Sciatic nerve (tissue), 2 donors: ENCODE results near the gene TCP11L2. TPM values are rescaled to one million over a fixed set of nuclear protein-coding genes. Genes with fewer than 3 reads are reported as not detected.
A peak's percentile ranks its signal among the peaks of the same experiment; 100 is the strongest.
"Not testable (repeated sequence)": the region's sequence is repeated elsewhere in the genome, so short reads cannot be mapped to it uniquely, and the experiment has no call there.

Source experiments
- ATAC-seq: fragments of 200-7000 bp; cut with Tn5 transposase; one replicate; pipeline ENCODE4 v1.9.1; 2020; ENCODE audit warnings: mild to moderate bottlenecking, moderate library complexity
- DNase-seq: peaks from one replicate; pipeline ENCODE4 v3.0.0-alpha.2; 2020; ENCODE audit warnings: low spot score
- intact Hi-C: fragments of 100-400 bp; cut with DNase I; formaldehyde crosslinking; loops from one replicate; pipeline ENCODE4 v1.14.2; 2022
- total RNA-seq: library from RNA; stranded (reverse); fragmentation: NEBNext Ultra II Directional; extraction: Animal tissue kit (Norgen Biotek cat#: 25700); gene quantifications from one replicate; pipeline ENCODE4 v1.2.1, GENCODE V29; 2021
- donor health status: DM: no; HTN: no; CAD: no.
- donor health status: DM: no; HTN: no; CAD: no.

TCP11L2 gene
- total RNA-seq, 1 donor from 2014 or later, result 52.1 TPM

DNA sequence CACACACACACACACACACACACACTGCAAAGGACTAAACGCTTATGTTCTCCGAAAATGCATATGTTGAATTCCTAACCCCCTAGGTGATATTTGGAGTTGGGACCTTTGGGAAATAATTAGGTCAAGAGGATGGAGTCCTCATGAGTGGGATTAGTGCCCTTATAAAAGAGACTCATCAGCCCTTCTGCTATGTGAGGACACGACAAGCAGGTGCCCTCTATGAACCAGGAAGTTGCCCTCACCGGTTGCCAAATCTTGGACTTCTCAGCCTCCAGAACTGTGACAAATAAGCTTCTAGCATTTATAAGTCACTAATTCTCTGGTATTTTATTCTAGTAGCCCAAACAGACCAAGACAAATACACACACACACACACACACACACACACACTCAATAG lies 20.7 kb upstream of the TCP11L2 start:
- intact Hi-C loops, result loop anchor here (2.0 to 10.0 kb wide), 2 partner anchors 47 to 75 kb away; partner anchors contain the start of gene POLR3B
- DNase-seq, result no peak
- no peak for ATAC-seq

DNA sequence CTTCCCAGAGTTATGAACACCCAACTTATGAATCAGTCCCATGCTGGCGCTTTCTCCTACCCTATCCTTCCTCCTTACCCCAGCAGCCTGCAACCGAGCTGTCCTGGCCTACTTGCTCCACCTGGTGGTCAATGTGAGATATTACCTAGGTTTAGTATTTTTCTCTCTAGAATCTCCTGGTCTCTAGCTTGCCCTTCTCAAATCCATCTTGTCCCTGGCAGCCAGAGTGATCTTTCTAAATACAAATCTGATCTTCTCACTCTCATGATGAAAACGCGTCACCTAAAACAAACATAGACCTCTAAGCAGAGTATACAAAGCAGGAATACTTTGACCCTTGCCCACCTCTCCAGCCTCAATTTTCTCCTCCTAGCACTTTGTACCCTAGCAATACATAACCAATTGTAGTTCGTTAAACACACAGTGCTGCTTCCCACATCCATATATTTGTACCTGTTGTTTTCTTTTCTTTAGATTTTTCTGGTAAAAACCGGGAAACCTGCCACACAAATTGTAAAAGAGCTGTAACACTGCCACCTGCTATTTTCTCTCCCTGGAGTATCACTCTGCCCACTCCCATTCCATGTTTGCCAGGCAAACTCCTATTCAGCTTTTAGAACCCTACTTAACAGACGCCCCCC lies 20.0 kb upstream of the TCP11L2 start:
- DNase-seq (no peak), ATAC-seq (peak; percentile 57)
- intact Hi-C loops, result loop anchor here (10.0 kb wide), 1 partner anchor 48 kb away; no protein-coding TSS in a partner anchor

DNA sequence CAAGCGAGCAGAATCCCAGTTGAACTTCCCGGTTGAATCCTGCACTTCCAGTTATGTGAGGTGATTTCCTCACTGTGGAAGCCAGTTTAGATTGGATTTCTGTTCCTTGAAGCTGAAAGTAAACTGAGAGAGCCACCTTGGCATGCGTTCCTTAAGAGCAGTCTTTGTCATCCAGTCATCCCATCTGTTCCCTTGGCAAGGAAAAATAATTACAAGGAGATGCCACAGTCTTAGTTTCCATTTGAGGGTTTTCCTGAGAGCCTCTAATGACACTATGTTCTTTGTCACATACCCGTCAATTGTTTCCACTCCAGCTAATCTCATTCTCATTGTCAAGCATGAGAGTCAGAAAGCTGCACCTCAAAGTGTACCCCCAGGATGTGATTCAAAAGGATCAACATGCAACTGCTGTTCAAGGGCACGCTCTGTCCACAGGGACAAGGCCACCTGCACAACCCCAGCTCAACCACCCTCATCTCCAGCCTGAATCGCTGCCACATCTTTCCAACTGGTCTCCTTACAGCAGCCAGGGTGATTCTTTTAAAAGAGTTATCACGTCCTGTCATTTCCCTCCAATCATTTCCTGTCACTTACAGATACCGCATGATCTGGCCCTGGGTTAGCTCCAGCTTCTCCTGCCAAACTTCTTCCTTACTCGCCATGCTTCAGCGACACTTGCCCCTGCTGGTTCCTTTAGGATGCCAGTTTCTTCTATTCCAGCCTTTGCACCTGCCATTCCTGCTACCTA lies 18.0 kb upstream of the TCP11L2 start:
- intact Hi-C loops, result loop anchor here (10.0 kb wide), 1 partner anchor 50 kb away; no protein-coding TSS in a partner anchor
- ATAC-seq (no peak), DNase-seq (no peak)

DNA sequence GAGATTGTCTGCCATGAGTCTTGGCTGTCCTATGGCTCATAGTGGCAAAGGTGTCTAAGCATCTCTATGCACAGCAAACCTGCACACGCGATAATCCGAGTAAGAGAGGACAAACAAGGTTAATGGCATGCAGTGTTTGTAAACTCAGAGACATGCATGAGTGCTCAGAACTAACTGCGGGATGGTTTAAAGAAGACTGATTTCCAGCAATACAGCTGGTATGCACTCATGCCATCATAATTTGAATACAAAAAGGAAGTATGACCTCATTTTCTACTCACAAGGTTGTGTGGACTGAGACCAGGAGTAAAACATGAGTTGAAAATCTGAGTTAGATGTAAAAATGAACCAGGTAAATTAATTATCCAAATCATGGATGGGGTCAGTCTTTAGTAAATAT lies 16.6 kb upstream of the TCP11L2 start:
- ATAC-seq (no peak), DNase-seq (no peak)
- intact Hi-C loops, result loop anchor here (10.0 kb wide), 1 partner anchor 51 kb away; no protein-coding TSS in a partner anchor

DNA sequence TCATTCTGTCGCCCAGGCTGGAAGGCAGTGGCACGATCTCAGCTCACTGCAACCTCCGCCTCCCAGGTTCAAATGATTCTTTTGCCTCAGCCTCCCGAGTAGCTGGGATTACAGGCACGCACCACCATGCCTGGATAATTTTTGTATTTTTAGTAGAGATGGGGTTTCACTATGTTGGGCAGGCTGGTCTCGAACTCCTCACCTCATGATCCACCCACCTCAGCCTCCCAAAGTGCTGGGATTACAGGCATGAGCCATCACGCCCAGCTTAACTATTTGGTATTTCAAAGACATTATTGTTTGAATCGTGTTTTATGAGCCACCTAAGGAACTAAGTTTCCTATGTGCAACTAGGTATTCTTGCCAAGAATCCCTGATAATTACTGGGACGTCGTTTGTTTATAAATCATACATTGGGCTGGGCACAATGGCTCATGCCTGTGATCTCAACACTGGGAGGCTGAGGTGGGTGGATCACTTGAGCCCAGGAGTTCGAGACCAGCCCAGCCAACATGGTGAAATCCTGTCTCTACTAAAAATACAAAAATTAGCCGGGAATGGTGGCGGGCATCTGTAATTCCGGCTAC lies 15.9 kb upstream of the TCP11L2 start:
- intact Hi-C loops, result loop anchor here (10.0 kb wide), 1 partner anchor 52 kb away; no protein-coding TSS in a partner anchor
- not testable (repeated sequence) for ATAC-seq, DNase-seq

DNA sequence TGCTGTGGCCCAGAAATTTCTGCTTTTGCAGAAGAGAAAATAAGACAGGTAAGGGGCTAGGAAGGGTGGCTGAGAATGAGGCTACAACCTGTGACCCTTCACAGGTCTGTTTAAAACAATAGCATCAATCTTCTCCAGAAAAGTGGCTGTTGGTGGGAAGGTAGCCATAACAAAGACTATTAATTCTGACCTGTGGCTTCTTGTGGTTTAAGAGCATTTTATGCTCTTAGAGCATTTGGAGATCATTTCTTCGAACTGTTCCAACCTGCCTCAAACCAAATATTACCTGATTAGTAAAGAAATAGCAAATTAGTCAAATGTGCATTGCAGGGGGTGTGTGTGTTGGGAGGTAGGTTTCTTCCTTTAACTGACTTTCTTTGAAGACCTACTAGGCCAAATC lies 15.2 kb upstream of the TCP11L2 start:
- ATAC-seq (no peak), DNase-seq (no peak)
- intact Hi-C loops, result loop anchor here (10.0 kb wide), 1 partner anchor 53 kb away; no protein-coding TSS in a partner anchor

DNA sequence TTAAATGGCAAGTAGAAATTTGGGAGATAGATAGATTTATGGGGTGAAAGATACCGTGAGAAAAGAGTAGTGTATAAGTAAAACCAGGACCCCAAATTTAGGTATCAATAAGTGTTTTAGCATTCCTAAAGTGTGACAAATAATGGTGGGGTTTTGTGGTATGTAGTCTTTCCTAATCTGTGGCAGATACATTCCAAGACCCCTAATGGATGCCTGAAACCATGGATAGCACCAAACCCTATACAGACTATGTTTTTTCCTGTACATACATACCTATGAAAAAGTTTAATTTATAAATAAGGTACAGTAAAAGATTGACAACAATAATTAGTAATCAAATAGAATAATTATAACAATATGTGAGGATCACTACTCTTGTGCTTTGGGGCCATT lies 14.4 kb upstream of the TCP11L2 start:
- DNase-seq, result no peak
- intact Hi-C loops, result loop anchor here (10.0 kb wide), 1 partner anchor 53 kb away; no protein-coding TSS in a partner anchor

DNA sequence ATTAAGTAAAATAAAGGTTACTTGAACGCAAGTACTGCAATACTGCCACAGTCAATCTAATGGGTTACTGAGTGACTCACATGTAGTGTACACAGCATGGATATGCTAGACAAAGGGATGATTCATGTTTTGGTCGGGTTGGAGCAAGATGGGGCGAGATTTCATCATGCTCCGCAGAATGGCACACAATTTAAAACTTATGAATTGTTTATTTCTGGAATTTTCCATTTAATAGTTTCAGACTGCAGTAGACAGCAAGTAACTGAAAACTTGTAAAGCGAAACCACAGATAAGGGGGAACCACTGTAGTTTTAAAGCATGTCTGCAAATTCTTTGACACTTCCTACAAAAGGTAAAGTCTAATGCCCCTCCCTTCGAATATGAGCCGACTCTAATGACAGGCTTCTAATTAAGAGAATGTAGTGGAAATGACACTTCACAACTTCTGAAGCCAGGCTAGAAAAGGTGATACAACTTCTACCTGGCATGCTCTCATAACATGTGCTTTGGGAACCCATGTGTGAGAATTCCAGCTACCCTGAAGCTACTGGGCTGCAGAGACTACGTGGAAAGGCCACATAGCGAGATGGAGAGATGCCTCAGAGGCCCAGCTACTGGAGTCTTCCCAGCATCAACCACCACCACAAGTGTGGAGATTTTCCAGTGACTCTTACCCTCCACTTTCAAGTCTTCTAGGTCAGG lies 13.9 kb upstream of the TCP11L2 start:
- intact Hi-C loops, result loop anchor here (10.0 kb wide), 1 partner anchor 54 kb away; no protein-coding TSS in a partner anchor
- DNase-seq, result no peak
- no peak for ATAC-seq

More for the DNA sequence above, 14.4 kb upstream of the TCP11L2 start:
- no peak for ATAC-seq

DNA sequence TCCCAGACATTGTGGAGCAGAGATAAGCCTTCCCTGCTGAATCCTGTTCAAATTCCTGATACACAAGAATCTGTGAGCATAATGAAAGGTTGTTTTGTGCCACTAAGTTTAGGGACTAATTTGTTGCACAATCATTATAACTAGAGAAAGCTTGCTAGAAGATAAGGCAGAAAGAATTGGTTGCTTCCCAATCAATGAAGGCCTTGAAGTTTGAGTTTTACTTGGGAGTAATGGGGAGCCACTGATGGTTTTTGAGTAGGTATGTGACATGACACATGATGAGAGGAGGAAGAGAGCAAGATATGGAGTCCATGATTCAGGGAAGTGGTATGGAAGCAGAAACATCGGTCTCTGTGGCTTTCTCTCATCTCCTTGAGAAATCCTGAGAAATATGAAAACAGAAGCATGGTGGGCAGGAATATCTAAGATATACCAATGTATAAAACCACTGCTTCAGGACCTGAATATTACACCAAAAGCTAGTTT lies 13.3 kb upstream of the TCP11L2 start:
- intact Hi-C loops, result loop anchor here (10.0 kb wide), 1 partner anchor 54 kb away; no protein-coding TSS in a partner anchor
- no peak for ATAC-seq
- no peak for DNase-seq

DNA sequence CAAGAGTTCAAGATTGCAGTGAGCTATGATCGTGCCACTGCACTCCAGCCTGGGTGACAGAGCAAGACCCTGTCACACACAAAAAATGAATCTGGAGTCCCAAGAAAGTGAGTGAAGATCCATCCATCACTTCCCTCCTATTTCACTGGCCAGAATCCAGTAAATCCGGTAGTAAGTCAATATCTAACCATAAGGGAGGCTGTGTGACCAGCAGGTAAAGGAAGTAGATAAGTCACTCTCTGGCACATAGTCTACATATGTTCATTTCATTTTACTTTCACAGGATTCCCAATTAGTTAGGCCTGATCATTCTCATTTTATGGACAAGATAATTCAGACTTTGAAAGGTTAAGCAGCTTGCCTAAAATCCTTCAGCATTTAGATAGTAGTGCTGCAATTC lies 11.9 kb upstream of the TCP11L2 start:
- DNase-seq (no peak), ATAC-seq (no peak)
- intact Hi-C loops, result no loop called here

DNA sequence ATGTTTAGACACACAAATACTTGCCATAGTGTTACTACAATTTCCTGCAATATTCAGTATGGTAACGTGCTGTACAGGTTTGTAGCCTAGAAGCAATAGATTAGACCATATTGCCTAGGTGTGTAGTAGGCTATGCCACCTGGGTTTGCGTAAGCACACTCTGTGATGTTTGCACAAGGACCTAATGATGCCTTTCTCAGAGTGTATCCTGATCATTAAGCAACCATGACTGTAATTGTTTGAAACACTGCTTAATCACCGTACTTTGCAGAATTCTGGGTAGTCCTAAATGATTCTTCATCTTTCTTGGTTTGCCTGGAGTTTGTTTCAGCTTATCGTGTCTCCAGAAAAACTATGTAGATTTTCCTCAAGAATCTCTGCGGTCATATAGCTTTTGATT lies 11.2 kb upstream of the TCP11L2 start:
- intact Hi-C loops, result no loop called here
- DNase-seq (no peak), ATAC-seq (no peak)

DNA sequence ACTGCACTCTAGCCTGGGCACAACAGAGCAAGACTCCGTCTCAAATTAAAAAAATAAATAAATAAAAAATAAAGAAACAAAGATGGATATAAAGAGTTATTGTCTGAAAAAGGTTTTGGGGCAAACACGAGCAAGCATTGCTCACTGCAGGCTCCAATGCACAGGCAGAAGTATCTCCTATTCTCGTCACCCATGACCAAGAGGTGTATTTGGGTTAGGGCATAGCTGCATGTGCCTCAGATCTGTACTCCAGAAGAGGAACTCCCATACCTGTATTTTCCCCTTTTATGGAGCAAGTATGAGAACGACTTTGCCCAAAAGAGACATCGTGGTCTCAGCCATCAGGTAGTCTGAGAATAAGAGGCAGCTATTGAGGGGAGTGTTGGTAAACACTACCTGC lies 10.2 kb upstream of the TCP11L2 start:
- ATAC-seq, result no peak
- no peak for DNase-seq
- intact Hi-C loops, result no loop called here

DNA sequence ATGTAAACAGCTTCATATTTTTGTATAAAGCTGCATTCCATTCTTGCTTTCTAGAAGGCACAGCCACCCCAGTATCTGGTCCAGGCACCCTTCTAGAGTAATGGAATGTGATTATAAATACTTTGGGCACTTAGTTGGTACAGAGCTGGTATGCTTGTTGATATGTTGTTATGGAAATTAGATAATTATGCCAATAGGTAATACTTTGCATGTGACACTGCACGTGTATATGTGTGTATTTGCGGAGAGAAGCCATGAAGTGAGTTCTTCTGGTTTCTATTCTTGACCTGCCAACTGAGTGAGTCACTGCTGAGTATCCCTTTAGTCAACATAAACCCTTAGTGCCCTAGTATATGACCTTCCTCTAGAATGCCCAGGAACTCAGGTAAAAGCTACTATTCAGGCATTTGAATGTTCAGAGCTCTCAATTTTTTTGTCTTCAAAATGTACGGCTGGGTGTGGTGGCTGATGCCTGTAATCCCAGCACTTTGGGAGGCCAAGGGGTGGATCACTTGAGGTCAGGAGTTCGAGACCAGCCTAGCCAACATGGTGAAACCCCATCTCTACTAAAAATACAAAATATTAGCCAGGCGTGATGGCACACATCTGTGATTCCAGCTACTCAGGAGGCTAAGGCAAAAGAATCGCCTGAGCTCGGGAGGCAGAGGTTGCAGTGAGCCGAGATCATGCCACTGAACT lies 6.2 kb upstream of the TCP11L2 start:
- intact Hi-C loops, result no loop called here
- no peak for ATAC-seq
- DNase-seq, result no peak

DNA sequence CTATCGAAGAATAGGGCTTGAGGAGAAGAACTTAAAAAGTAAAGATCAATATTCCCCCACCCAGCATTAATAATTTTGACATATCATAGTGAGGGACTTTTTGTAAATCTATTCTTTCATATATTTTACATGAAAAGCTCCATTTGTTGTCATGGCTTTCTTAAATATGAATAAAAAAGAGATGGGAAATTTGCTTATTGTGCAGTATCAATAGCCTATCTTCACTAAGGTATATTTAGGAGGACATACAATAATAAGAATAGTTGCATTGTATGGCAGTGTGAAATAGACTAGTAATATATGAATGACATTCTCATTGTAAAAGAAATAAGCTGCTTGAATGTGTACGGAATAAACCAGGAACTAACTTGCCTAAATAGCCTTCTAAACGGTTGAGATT lies 5.5 kb upstream of the TCP11L2 start:
- DNase-seq, result no peak
- no peak for ATAC-seq
- intact Hi-C loops, result no loop called here

DNA sequence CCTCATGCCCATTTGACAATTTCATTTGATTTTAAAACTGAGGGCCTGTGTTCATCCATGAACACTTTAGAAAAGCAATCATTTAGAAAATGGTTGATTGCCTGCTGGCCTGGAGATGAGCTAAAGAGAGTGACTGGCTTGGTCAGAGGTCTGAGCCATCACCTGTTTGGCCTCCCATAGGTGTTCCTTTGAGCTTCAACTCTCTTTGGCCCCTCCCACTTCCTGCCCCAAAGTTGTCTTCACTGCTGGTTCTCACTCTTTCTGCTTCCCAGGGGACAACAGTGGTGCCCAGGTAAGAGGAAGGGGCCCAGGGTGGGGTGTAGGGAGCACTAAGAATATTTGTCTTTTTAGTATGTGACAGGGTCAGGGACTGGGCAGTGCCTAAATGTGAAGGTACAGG lies 4.9 kb upstream of the TCP11L2 start:
- ATAC-seq, result no peak
- intact Hi-C loops, result no loop called here
- no peak for DNase-seq

DNA sequence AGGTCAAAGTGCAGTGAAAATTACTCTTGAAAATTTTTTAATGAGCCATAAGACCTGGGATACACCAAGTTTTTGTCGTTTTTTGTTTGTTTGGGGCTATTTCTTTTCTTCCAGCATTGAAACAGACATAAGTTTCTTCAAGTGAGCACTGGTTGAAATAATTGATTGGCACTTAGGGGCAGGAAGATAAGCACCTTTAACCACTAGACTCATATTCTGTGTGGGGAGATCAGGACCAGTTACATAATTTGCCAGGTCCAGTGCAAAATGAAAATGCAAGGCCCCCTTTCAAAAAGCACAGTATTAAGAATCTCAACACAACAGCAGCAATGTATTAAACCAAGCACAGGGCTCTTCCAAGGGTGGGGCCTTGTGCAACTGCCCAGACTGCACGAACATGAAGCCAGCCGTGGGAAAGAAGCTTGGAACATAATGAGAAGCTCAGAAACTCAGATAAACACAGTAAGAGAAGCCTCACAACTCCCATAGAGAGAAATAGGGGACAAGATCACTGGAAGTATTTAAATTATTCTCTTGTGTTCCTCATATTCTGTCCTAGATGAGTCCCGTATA lies 3.2 kb upstream of the TCP11L2 start:
- DNase-seq, result no peak

DNA sequence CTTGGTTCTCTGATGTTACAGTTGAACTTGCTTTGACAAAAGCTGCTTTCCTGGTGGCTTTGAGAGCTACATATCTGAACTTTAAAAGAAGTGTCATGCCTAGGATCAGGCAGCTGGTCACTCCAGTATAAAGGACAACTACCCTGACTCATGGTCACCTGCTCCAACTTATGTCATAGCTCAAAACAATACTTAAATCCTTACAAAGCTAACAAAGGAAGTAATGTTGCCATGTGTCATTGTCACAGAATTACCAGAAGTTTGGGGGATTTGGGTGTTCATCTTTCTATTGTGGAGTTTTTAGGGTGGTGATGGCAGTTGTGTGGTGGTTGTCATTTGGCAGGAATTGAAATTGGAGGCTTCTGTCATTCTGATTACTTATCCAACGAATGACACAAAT lies 1.8 kb upstream of the TCP11L2 start:
- intact Hi-C loops, result no loop called here
- DNase-seq (no peak), ATAC-seq (no peak)

More for the DNA sequence above, 3.2 kb upstream of the TCP11L2 start:
- intact Hi-C loops, result no loop called here
- ATAC-seq, result no peak

DNA sequence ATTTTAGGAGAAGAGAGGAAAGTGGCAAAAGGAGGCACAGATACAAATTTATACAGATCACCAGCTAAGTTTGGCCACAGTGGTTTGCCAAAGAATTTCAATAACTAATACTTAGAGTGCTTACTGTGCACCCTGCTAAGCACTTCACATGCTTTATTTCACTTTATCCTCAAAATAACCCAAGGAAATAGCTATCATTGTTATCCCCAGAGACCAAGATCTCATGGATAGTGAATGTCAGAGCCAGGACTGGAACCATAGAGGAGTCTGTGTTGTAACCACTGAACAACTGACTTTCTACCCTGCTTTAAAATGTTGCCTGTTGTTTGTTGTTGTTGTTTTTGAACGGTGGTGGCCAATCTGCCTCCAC lies 1.3 kb upstream of the TCP11L2 start:
- ATAC-seq, result peak; percentile 28

More for the DNA sequence above, 1.3 kb upstream of the TCP11L2 start:
- no peak for DNase-seq
- intact Hi-C loops, result no loop called here
